Right atrium auricular region (tissue), 2 donors: Measurements from ENCODE around the gene KIR2DL3. TPM values are rescaled to one million over a fixed set of nuclear protein-coding genes. Genes with fewer than 3 reads are reported as not detected.
"Not testable (repeated sequence)": the region's sequence is repeated elsewhere in the genome, so short reads cannot be mapped to it uniquely, and the experiment has no call there.

ENCODE experiments used
- DNase-seq: peaks from one replicate; pipeline ENCODE4 v3.0.0-alpha.2; 2019; ENCODE audit warnings: low spot score
- H3K27ac ChIP-seq, 2 donors: fragments of 200-600 bp; sonication (generic); 1 replicate in 1 of 2; 2 replicates in 1 of 2; pipeline ENCODE4 v1.5.1; 2016 to 2019
- H3K27me3 ChIP-seq, 2 donors: fragments of 200-600 bp; sonication (generic); one replicate each; pipeline versions ENCODE4 v1.5.1 to v1.6.0; 2017 to 2019
- H3K36me3 ChIP-seq: fragments of 200-600 bp; sonication (generic); one replicate; pipeline ENCODE4 v1.5.1; 2016
- H3K4me1 ChIP-seq, 2 donors: fragments of 200-600 bp; sonication (generic); one replicate each; pipeline versions ENCODE4 v1.5.1 to v1.6.0; 2017 to 2019
- H3K4me3 ChIP-seq, 2 donors: fragments of 200-600 bp; sonication (generic); 1 replicate in 1 of 2; 2 replicates in 1 of 2; pipeline ENCODE4 v1.5.1; 2017 to 2019; ENCODE audit warnings: mild to moderate bottlenecking in 1 of 2, moderate library complexity in 1 of 2
- H3K9me3 ChIP-seq, 2 donors: fragments of 200-600 bp; sonication (generic); one replicate each; pipeline ENCODE4 v1.5.1; 2019
- CTCF ChIP-seq, 2 donors: fragments of 200-600 bp; sonication (generic); IDR thresholded peaks; one replicate each; pipeline ENCODE4 v1.5.1; 2019; ENCODE audit warnings: antibody characterized with exemption in 2 of 2
- total RNA-seq, 2 donors: library from RNA; depleted of rRNA; stranded (reverse); fragments of >200 nt; gene quantifications; one replicate each; pipeline ENCODE4 v1.1.0, GENCODE V29; 2016

Gene KIR2DL3
- total RNA-seq: not detected

- not testable (repeated sequence) for H3K4me3 ChIP-seq, H3K4me1 ChIP-seq, H3K27ac ChIP-seq, DNase-seq, H3K27me3 ChIP-seq, H3K36me3 ChIP-seq, H3K9me3 ChIP-seq
Measured at GRCh38 chr19:54738306-54738705, at the start of gene KIR2DL3. TSS of gene KIR2DL3 (plus strand) at chr19:54738513. CDS start at chr19:54738546, 33 bp downstream.

GRCh38 chr19:54691582-54692297 lies 46.6 kb upstream of the KIR2DL3 start:
- no peak overlapping the region for H3K27ac ChIP-seq
- no peak for DNase-seq
- H3K36me3 ChIP-seq: no peaks in the 10 kb centered on the region
- no peaks in the 10 kb centered on the region for H3K9me3 ChIP-seq
- no peak for TF ChIP-seq CTCF (IDR thresholded peaks at IDR 0.05)
- H3K27me3 ChIP-seq: no peaks in the 10 kb centered on the region
- H3K4me3 ChIP-seq: no peak overlapping the region
- no peaks in the 10 kb centered on the region for H3K4me1 ChIP-seq

GRCh38 chr19:54692298-54692615 lies 46.1 kb upstream of the KIR2DL3 start:
- H3K4me3 ChIP-seq: no peak overlapping the region
- no peaks in the 10 kb centered on the region for H3K9me3 ChIP-seq
- no peak overlapping the region for H3K27ac ChIP-seq
- H3K27me3 ChIP-seq: no peaks in the 10 kb centered on the region
- TF ChIP-seq CTCF (IDR thresholded peaks at IDR 0.05): no peak
- no peaks in the 10 kb centered on the region for H3K4me1 ChIP-seq
- H3K36me3 ChIP-seq: no peaks in the 10 kb centered on the region
- no peak for DNase-seq

GRCh38 chr19:54694648-54695047 lies 43.7 kb upstream of the KIR2DL3 start:
- no peaks in the 10 kb centered on the region for H3K27me3 ChIP-seq
- no peaks in the 10 kb centered on the region for H3K9me3 ChIP-seq
- no peaks in the 10 kb centered on the region for H3K36me3 ChIP-seq
- no peak overlapping the region for H3K4me3 ChIP-seq
- no peaks in the 10 kb centered on the region for H3K4me1 ChIP-seq
- DNase-seq: no peak
- no peak overlapping the region for H3K27ac ChIP-seq
- no peak for TF ChIP-seq CTCF (IDR thresholded peaks at IDR 0.05)

- Histone ChIP-seq H3K4me3 (no peak overlapping the region), H3K9me3 (no peaks in the 10 kb centered on the region), H3K4me1 (no peaks in the 10 kb centered on the region), H3K36me3 (no peaks in the 10 kb centered on the region), H3K27me3 (no peaks in the 10 kb centered on the region), H3K27ac (no peak overlapping the region)
- TF ChIP-seq CTCF (IDR thresholded peaks at IDR 0.05): no peak
- DNase-seq: no peak
Measured at GRCh38 chr19:54696117-54696548, 42.2 kb upstream of the KIR2DL3 start.

- DNase-seq: no peak
- no peaks in the 10 kb centered on the region for H3K27me3 ChIP-seq
Measured at GRCh38 chr19:54696766-54697165, 41.5 kb upstream of the KIR2DL3 start.

GRCh38 chr19:54697716-54698115 lies 40.6 kb upstream of the KIR2DL3 start:
- DNase-seq, H3K27me3 ChIP-seq, H3K36me3 ChIP-seq, H3K4me3 ChIP-seq, H3K27ac ChIP-seq, H3K4me1 ChIP-seq, H3K9me3 ChIP-seq: not testable (repeated sequence)

More at GRCh38 chr19:54696766-54697165, 41.5 kb upstream of the KIR2DL3 start:
- Histone ChIP-seq H3K4me3 (no peak overlapping the region), H3K9me3 (no peaks in the 10 kb centered on the region), H3K4me1 (no peaks in the 10 kb centered on the region), H3K36me3 (no peaks in the 10 kb centered on the region), H3K27ac (no peak overlapping the region)
- TF ChIP-seq CTCF (IDR thresholded peaks at IDR 0.05): no peak
